Fibroblast of lung (primary cell): ENCODE data around the gene TSEN54. TPM values are rescaled to one million over a fixed set of nuclear protein-coding genes. Genes with fewer than 3 reads are reported as not detected.

Experiments
- DNase-seq, 2 donors: peaks; one replicate each; pipeline versions ENCODE4 v3.0.0 to v3.0.0-alpha.2; 2010; ENCODE audit warnings: low read depth in 2 of 2
- H2AFZ ChIP-seq: 2 replicates; pipeline ENCODE4 v1.5.1; 2012; ENCODE audit warnings: low read length, control low read depth, inconsistent platforms
- H3K27ac ChIP-seq: 2 replicates; pipeline ENCODE4 v1.5.1; 2011; ENCODE audit warnings: low read length, control low read depth; ENCODE audit not compliant: insufficient read depth
- H3K27me3 ChIP-seq: 2 replicates; pipeline ENCODE4 v1.5.1; 2011; ENCODE audit warnings: mild to moderate bottlenecking, low read length; ENCODE audit not compliant: control insufficient read depth, insufficient read depth
- H3K36me3 ChIP-seq: 2 replicates; pipeline ENCODE4 v1.5.1; 2011; ENCODE audit warnings: low read length; ENCODE audit not compliant: control insufficient read depth, insufficient read depth
- H3K4me1 ChIP-seq: 2 replicates; pipeline ENCODE4 v1.5.1; 2011; ENCODE audit warnings: low read length; ENCODE audit not compliant: control insufficient read depth, insufficient read depth; ENCODE audit errors: extremely low read depth
- H3K4me2 ChIP-seq: 2 replicates; pipeline ENCODE4 v1.5.1; 2011; ENCODE audit warnings: low read length, control low read depth; ENCODE audit not compliant: insufficient read depth; ENCODE audit errors: extremely low read depth
- H3K4me3 ChIP-seq, 4 experiments: fragments of 200-600 bp in 1 of 4; sonication (generic) in 1 of 4; replicated peaks in 1 of 4; 2 replicates each; pipeline ENCODE4 v1.5.1; 2011 to 2016; ENCODE audit warnings: low read length in 4 of 4, low read depth in 3 of 4, mild to moderate bottlenecking in 3 of 4, control low read depth in 2 of 4, inconsistent platforms in 1 of 4, mixed read lengths in 1 of 4; ENCODE audit not compliant: insufficient read depth in 1 of 4; ENCODE audit errors: control extremely low read depth in 1 of 4
- H3K79me2 ChIP-seq: 2 replicates; pipeline ENCODE4 v1.5.1; 2012; ENCODE audit warnings: mild to moderate bottlenecking, low read length, inconsistent platforms; ENCODE audit not compliant: control insufficient read depth, insufficient read depth
- H3K9ac ChIP-seq: 2 replicates; pipeline ENCODE4 v1.5.1; 2011; ENCODE audit warnings: mild to moderate bottlenecking, low read length, control low read depth; ENCODE audit not compliant: insufficient read depth
- H3K9me3 ChIP-seq: 2 replicates; pipeline ENCODE4 v1.5.1; 2012; ENCODE audit warnings: low read depth, low read length; ENCODE audit not compliant: control insufficient read depth, insufficient read depth
- H4K20me1 ChIP-seq: 2 replicates; pipeline ENCODE4 v1.5.1; 2011; ENCODE audit warnings: low read length; ENCODE audit not compliant: control insufficient read depth, insufficient read depth; ENCODE audit errors: extremely low read depth
- CTCF ChIP-seq, 2 donors: IDR thresholded peaks in 1 of 2; conservative IDR thresholded peaks in 1 of 2; 1 replicate in 1 of 2; 2 replicates in 1 of 2; pipeline ENCODE4 v1.5.1; 2011 to 2012; ENCODE audit warnings: low read length in 2 of 2, control low read depth in 1 of 2, inconsistent platforms in 1 of 2, low read depth in 1 of 2, mild to moderate bottlenecking in 1 of 2
- EZH2 ChIP-seq: IDR thresholded peaks from 2 replicates; pipeline ENCODE4 v1.5.1; 2012; ENCODE audit warnings: low read length, control low read depth, mild to moderate bottlenecking; ENCODE audit errors: missing control alignments
- polyA plus RNA-seq, 2 donors: library from polyadenylated mRNA; depleted of rRNA in 1 of 2; stranded (reverse) in 1 of 2; unstranded in 1 of 2; fragments of >200 nt; gene quantifications; 2 replicates each; pipeline ENCODE4 v1.2.1, GENCODE V29; 2011 to 2012; ENCODE audit warnings: missing spikeins in 1 of 2
- total RNA-seq: library from RNA; depleted of rRNA; stranded (reverse); fragments of >200 nt; gene quantifications from 2 replicates; pipeline ENCODE4 v1.2.1, GENCODE V29; 2014

TSEN54 gene
- total and polyA plus RNA-seq, 2 donors (not counting 1 experiment from before 2014, with no cell fraction given), result 5.3 to 7.8 TPM

GRCh38 chr17:75494326-75494877 lies 21.9 kb upstream of the TSEN54 start:
- H3K27me3 ChIP-seq, result no peaks in the 10 kb centered on the region
- no peak for TF ChIP-seq CTCF (conservative IDR thresholded peaks at IDR 0.05 in 1 of 2, IDR thresholded peaks at IDR 0.05 in 1 of 2; ENCODE audit: low read depth in 1 of 2, low read length in 2 of 2)
- no peak for TF ChIP-seq EZH2
- no peaks in the 10 kb centered on the region for H3K9me3 ChIP-seq
- no peak overlapping the region for H3K4me3 ChIP-seq
- H3K36me3 ChIP-seq, result peaks cover 19% of the 10 kb centered on the region
- H3K27ac ChIP-seq, result no peak overlapping the region
- H3K4me1 ChIP-seq, result no peaks in the 10 kb centered on the region
- no peak for DNase-seq
- no peak overlapping the region for H2AFZ ChIP-seq
- no peak overlapping the region for H3K9ac ChIP-seq
- no peaks in the 10 kb centered on the region for H4K20me1 ChIP-seq
- no peaks in the 10 kb centered on the region for H3K79me2 ChIP-seq
- no peak overlapping the region for H3K4me2 ChIP-seq

GRCh38 chr17:75496005-75496404 lies 20.3 kb upstream of the TSEN54 start:
- no peak overlapping the region for H3K27ac ChIP-seq
- H3K9ac ChIP-seq, result no peak overlapping the region
- H3K9me3 ChIP-seq, result no peaks in the 10 kb centered on the region
- no peak for TF ChIP-seq EZH2
- DNase-seq, result no peak
- H3K4me1 ChIP-seq, result no peaks in the 10 kb centered on the region
- H3K36me3 ChIP-seq, result peaks cover 21% of the 10 kb centered on the region
- H3K4me3 ChIP-seq, result no peak overlapping the region
- H4K20me1 ChIP-seq, result no peaks in the 10 kb centered on the region
- H3K79me2 ChIP-seq, result no peaks in the 10 kb centered on the region
- H3K4me2 ChIP-seq, result no peak overlapping the region
- H2AFZ ChIP-seq, result no peak overlapping the region
- H3K27me3 ChIP-seq, result no peaks in the 10 kb centered on the region

- Histone ChIP-seq H3K27ac (no peak overlapping the region), H3K4me3 (no peak overlapping the region), H3K36me3 (peaks cover 12% of the 10 kb centered on the region), H2AFZ (no peak overlapping the region), H4K20me1 (no peaks in the 10 kb centered on the region), H3K9me3 (no peaks in the 10 kb centered on the region), H3K4me2 (no peak overlapping the region), H3K4me1 (no peaks in the 10 kb centered on the region), H3K79me2 (no peaks in the 10 kb centered on the region), H3K9ac (no peak overlapping the region), H3K27me3 (no peaks in the 10 kb centered on the region)
- DNase-seq, result no peak
- TF ChIP-seq EZH2 (no peak), CTCF (conservative IDR thresholded peaks at IDR 0.05 in 1 of 2, IDR thresholded peaks at IDR 0.05 in 1 of 2; ENCODE audit: low read depth in 1 of 2, low read length in 2 of 2) (no peak)
Observed at GRCh38 chr17:75498039-75498725, 18.1 kb upstream of the TSEN54 start.
